GM23338 (cell line): ENCODE data around the gene DYRK1A. TPM values are rescaled to one million over a fixed set of nuclear protein-coding genes. Genes with fewer than 3 reads are reported as not detected.

Experiments used
- ATAC-seq: fragments of 200-7000 bp; cut with Tn5 transposase; 3 replicates; pipeline ENCODE4 v1.9.1; 2020
- DNase-seq: peaks from one replicate; pipeline ENCODE4 v3.0.0-alpha.2; 2015; ENCODE audit warnings: low spot score
- H2AFZ ChIP-seq: fragments of 200-600 bp; sonication (generic); 2 replicates; pipeline ENCODE4 v1.8.0; 2016; ENCODE audit warnings: antibody characterized with exemption, mild to moderate bottlenecking, moderate library complexity
- H3F3A ChIP-seq: fragments of 200-600 bp; sonication (generic); replicated peaks from 2 replicates; pipeline ENCODE4 v1.8.0; 2017; ENCODE audit warnings: antibody characterized with exemption, mixed run types, low read depth
- H3K27ac ChIP-seq: fragments of 200-600 bp; sonication (generic); 2 replicates; pipeline ENCODE4 v1.6.1; 2016; ENCODE audit warnings: low read depth
- H3K27me3 ChIP-seq: fragments of 200-600 bp; sonication (generic); 2 replicates; pipeline ENCODE4 v1.8.0; 2016; ENCODE audit warnings: mild to moderate bottlenecking, mixed run types, moderate library complexity; ENCODE audit not compliant: insufficient read depth
- H3K36me3 ChIP-seq: fragments of 200-600 bp; sonication (generic); 2 replicates; pipeline ENCODE4 v1.8.0; 2016; ENCODE audit warnings: mild to moderate bottlenecking; ENCODE audit not compliant: insufficient read depth
- H3K4me1 ChIP-seq: fragments of 200-600 bp; sonication (generic); 2 replicates; pipeline ENCODE4 v1.8.0; 2016; ENCODE audit warnings: mild to moderate bottlenecking, moderate library complexity; ENCODE audit not compliant: insufficient read depth
- H3K4me2 ChIP-seq: fragments of 200-600 bp; sonication (generic); 2 replicates; pipeline ENCODE4 v1.7.1; 2017; ENCODE audit warnings: mixed run types
- H3K4me3 ChIP-seq: fragments of 200-600 bp; sonication (generic); 2 replicates; pipeline ENCODE4 v1.6.1; 2016; ENCODE audit warnings: mixed run types
- H3K79me2 ChIP-seq: fragments of 200-600 bp; sonication (generic); replicated peaks from 2 replicates; pipeline ENCODE4 v1.8.0; 2017; ENCODE audit warnings: mild to moderate bottlenecking; ENCODE audit not compliant: insufficient read depth
- H3K9me2 ChIP-seq: fragments of 200-600 bp; sonication (generic); 2 replicates; pipeline ENCODE4 v1.8.0; 2017; ENCODE audit not compliant: insufficient read depth
- H4K20me1 ChIP-seq: fragments of 200-600 bp; sonication (generic); replicated peaks from 2 replicates; pipeline ENCODE4 v1.8.0; 2017; ENCODE audit warnings: mild to moderate bottlenecking; ENCODE audit not compliant: insufficient read depth
- H3K27ac Mint-ChIP-seq: 2 replicates; pipeline ENCODE4 v1.8.0; 2020; ENCODE audit warnings: inconsistent platforms, mild to moderate bottlenecking, moderate library complexity, mixed read lengths
- H3K27me3 Mint-ChIP-seq: 3 replicates; pipeline ENCODE4 v1.8.0; 2022; ENCODE audit warnings: low read depth, mild to moderate bottlenecking, moderate library complexity, mixed read lengths, inconsistent platforms; ENCODE audit not compliant: insufficient read depth, poor library complexity
- H3K36me3 Mint-ChIP-seq: 3 replicates; pipeline ENCODE4 v1.8.0; 2021; ENCODE audit warnings: low read depth, mild to moderate bottlenecking, inconsistent platforms, moderate library complexity, mixed read lengths
- H3K4me1 Mint-ChIP-seq: 3 replicates; pipeline ENCODE4 v1.8.0; 2020; ENCODE audit warnings: mild to moderate bottlenecking, inconsistent platforms, mixed read lengths
- H3K4me3 Mint-ChIP-seq: 3 replicates; pipeline ENCODE4 v1.8.0; 2021; ENCODE audit warnings: moderate library complexity, mild to moderate bottlenecking, inconsistent platforms, mixed read lengths
- H3K9me3 Mint-ChIP-seq: 3 replicates; pipeline ENCODE4 v1.8.0; 2020; ENCODE audit warnings: moderate library complexity, mild to moderate bottlenecking, inconsistent platforms, mixed read lengths
- CREB1 ChIP-seq: fragments of 250-450 bp; sonication (Bioruptor Pico); IDR thresholded peaks from 2 replicates; pipeline ENCODE4 v1.5.0; 2020; ENCODE audit warnings: low read depth, mild to moderate bottlenecking, moderate library complexity
- EZH2phosphoT487 ChIP-seq: fragments of 200-600 bp; sonication (generic); IDR thresholded peaks from one replicate; pipeline ENCODE4 v1.8.1; 2018; ENCODE audit warnings: antibody characterized with exemption; ENCODE audit not compliant: unreplicated experiment
- JUNB ChIP-seq: IDR thresholded peaks from one replicate; pipeline ENCODE4 v1.6.1; 2016; ENCODE audit warnings: antibody characterized with exemption; ENCODE audit not compliant: unreplicated experiment
- POLR2AphosphoS5 ChIP-seq: IDR thresholded peaks from 2 replicates; pipeline ENCODE4 v1.6.1; 2016; ENCODE audit warnings: antibody characterized with exemption, low read depth
- STAT1 ChIP-seq: IDR thresholded peaks from one replicate; pipeline ENCODE4 v1.6.1; 2016; ENCODE audit warnings: antibody characterized with exemption; ENCODE audit not compliant: unreplicated experiment
- polyA plus RNA-seq: library from polyadenylated mRNA; unstranded; fragments of >200 nt; fragmentation: Nextera tagmentation; extraction: Ambion mirVana; gene quantifications from 2 replicates; pipeline ENCODE4 v1.2.1, GENCODE V29; 2016
- total RNA-seq: library from RNA; depleted of rRNA; stranded (reverse); fragments of >200 nt; shearing (Covaris generic); gene quantifications from 2 replicates; pipeline ENCODE4 v1.2.3, GENCODE V29; 2014
- TF ChIP-seq, protein P1 (sequence below), 2 experiments: fragments of 200-600 bp in 1 of 2; sonication (generic) in 1 of 2; conservative IDR thresholded peaks; 2 replicates each; pipeline versions ENCODE4 v1.5.1 to v1.6.1; 2016 to 2017; ENCODE audit warnings: antibody characterized with exemption in 2 of 2, low read depth in 2 of 2, mild to moderate bottlenecking in 2 of 2, moderate library complexity in 1 of 2
- TF ChIP-seq, protein P2 (sequence below): IDR thresholded peaks from one replicate; pipeline ENCODE4 v1.6.1; 2018; ENCODE audit warnings: antibody characterized with exemption; ENCODE audit not compliant: unreplicated experiment

The DYRK1A gene
- total and polyA plus RNA-seq, 2 experiments from 2014 or later, result 10.3 to 84.7 TPM

DNA sequence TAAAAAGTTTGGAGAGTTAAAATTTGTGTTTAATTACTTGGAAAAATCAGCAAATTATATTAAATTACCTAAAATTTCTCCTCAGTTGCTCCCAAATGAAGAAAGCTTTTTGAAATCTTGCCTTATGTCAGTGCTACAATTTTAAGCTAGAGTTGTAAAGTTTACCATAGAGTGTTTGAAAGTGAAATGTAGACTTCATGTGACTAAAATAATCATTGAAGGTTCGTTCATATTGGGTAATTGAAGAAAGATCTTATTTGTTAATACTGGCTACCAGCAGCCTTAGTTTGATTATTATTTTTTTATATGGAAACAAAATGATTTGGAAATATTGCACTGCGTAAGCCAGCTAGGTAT, 4.4 kb downstream of the DYRK1A start:
- H3K27me3 Mint-ChIP-seq, result peaks cover 12% of the 10 kb centered on the region
- H3K36me3 Mint-ChIP-seq, result peaks cover 3% of the 10 kb centered on the region; the same call in 2 of the 3 replicates
- Histone ChIP-seq H2AFZ (no peak overlapping the region), H3K4me3 (peak overlapping the region; percentile 85), H3K27me3 (no peaks in the 10 kb centered on the region), H3K4me2 (peak overlapping the region; percentile 79), H3K27ac (no peak overlapping the region), H3K4me1 (peaks cover 40% of the 10 kb centered on the region), H3K36me3 (no peaks in the 10 kb centered on the region), H3K9me2 (no peaks in the 10 kb centered on the region), H4K20me1 (peaks cover 61% of the 10 kb centered on the region), H3F3A (no peaks in the 10 kb centered on the region), H3K79me2 (peaks cover 84% of the 10 kb centered on the region)
- DNase-seq, result no peak
- H3K4me1 Mint-ChIP-seq, result peaks cover 58% of the 10 kb centered on the region
- H3K27ac Mint-ChIP-seq, result no peak overlapping the region
- H3K9me3 Mint-ChIP-seq, result peaks cover 2% of the 10 kb centered on the region; the same call in 1 of the 3 replicates
- peak overlapping the region; percentile 86 for H3K4me3 Mint-ChIP-seq
- TF ChIP-seq JUNB (no peak), POLR2AphosphoS5 (no peak), CREB1 (no peak), EZH2phosphoT487 (no peak), STAT1 (no peak)
- TF ChIP-seq, protein P1, sequence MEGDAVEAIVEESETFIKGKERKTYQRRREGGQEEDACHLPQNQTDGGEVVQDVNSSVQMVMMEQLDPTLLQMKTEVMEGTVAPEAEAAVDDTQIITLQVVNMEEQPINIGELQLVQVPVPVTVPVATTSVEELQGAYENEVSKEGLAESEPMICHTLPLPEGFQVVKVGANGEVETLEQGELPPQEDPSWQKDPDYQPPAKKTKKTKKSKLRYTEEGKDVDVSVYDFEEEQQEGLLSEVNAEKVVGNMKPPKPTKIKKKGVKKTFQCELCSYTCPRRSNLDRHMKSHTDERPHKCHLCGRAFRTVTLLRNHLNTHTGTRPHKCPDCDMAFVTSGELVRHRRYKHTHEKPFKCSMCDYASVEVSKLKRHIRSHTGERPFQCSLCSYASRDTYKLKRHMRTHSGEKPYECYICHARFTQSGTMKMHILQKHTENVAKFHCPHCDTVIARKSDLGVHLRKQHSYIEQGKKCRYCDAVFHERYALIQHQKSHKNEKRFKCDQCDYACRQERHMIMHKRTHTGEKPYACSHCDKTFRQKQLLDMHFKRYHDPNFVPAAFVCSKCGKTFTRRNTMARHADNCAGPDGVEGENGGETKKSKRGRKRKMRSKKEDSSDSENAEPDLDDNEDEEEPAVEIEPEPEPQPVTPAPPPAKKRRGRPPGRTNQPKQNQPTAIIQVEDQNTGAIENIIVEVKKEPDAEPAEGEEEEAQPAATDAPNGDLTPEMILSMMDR (conservative IDR thresholded peaks at IDR 0.05; ENCODE audit: low read depth in 2 of 2), result no peak
- TF ChIP-seq, protein P2, sequence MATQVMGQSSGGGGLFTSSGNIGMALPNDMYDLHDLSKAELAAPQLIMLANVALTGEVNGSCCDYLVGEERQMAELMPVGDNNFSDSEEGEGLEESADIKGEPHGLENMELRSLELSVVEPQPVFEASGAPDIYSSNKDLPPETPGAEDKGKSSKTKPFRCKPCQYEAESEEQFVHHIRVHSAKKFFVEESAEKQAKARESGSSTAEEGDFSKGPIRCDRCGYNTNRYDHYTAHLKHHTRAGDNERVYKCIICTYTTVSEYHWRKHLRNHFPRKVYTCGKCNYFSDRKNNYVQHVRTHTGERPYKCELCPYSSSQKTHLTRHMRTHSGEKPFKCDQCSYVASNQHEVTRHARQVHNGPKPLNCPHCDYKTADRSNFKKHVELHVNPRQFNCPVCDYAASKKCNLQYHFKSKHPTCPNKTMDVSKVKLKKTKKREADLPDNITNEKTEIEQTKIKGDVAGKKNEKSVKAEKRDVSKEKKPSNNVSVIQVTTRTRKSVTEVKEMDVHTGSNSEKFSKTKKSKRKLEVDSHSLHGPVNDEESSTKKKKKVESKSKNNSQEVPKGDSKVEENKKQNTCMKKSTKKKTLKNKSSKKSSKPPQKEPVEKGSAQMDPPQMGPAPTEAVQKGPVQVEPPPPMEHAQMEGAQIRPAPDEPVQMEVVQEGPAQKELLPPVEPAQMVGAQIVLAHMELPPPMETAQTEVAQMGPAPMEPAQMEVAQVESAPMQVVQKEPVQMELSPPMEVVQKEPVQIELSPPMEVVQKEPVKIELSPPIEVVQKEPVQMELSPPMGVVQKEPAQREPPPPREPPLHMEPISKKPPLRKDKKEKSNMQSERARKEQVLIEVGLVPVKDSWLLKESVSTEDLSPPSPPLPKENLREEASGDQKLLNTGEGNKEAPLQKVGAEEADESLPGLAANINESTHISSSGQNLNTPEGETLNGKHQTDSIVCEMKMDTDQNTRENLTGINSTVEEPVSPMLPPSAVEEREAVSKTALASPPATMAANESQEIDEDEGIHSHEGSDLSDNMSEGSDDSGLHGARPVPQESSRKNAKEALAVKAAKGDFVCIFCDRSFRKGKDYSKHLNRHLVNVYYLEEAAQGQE, result no peak
- ATAC-seq, result no peak

DNA sequence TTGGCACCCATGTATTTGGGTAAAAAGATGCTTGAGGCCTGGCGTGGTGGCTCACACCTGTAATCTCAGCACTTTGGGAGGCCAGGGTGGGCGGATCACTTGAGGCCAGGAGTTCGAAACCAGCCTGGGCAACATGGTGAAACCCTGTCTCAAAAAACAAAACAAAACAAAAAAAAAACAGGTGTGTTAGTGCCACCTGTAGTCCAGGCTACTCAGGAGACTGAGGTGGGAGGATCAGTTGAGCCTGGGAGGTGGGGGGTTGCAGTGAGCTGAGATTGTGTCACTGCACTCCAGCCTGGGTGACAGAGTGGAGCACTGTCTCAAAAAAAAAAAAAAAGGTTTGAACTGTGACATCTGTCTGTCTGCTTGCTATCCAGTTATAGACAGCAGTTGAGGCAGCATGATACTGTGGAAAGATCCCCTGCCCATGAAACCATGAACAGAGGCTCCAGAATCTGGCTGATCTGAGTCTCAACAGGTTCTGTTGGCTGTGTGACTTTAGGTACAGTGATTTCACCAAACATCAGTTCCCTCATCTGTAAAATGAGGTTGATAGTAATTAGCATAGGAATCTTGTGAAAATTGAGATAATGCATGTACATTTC, 5.7 kb downstream of the DYRK1A start:
- H3K27ac Mint-ChIP-seq, result no peak overlapping the region; the same call in 1 of the 2 replicates
- no peak overlapping the region for H3K4me2 ChIP-seq
- ATAC-seq, result no peak

More for the DNA sequence above, 5.7 kb downstream of the DYRK1A start:
- DNase-seq, result no peak
- H3K4me3 ChIP-seq, result no peak overlapping the region
- Mint-ChIP-seq H3K36me3 (no peaks in the 10 kb centered on the region), H3K9me3 (no peaks in the 10 kb centered on the region), H3K27me3 (peaks cover 5% of the 10 kb centered on the region), H3K4me1 (peaks cover 58% of the 10 kb centered on the region), H3K4me3 (no peak overlapping the region; the same call in 2 of the 3 replicates)
- H3F3A ChIP-seq, result no peaks in the 10 kb centered on the region
- H3K27me3 ChIP-seq, result no peaks in the 10 kb centered on the region
- peaks cover 40% of the 10 kb centered on the region for H3K4me1 ChIP-seq
- H3K79me2 ChIP-seq, result peaks cover 96% of the 10 kb centered on the region
- no peak overlapping the region for H2AFZ ChIP-seq
- TF ChIP-seq JUNB, result no peak
- TF ChIP-seq, protein P1 (conservative IDR thresholded peaks at IDR 0.05; ENCODE audit: low read depth in 2 of 2), result peak in 1 of 2 experiments; percentile 9; a peak in 1 of 4 replicates
- H3K27ac ChIP-seq, result no peak overlapping the region
- H3K36me3 ChIP-seq, result no peaks in the 10 kb centered on the region
- peaks cover 70% of the 10 kb centered on the region for H4K20me1 ChIP-seq
- no peaks in the 10 kb centered on the region for H3K9me2 ChIP-seq
